ENCODE results near the gene TBC1D16.

GRCh38 chr17:79892457-79893241 is 143.0 kb downstream of the TBC1D16 start:
- no peak for TF ChIP-seq CTCF (IDR thresholded peaks at IDR 0.05)
- TF ChIP-seq POLR2AphosphoS5 (IDR thresholded peaks at IDR 0.05) = no peak
- TF ChIP-seq POLR2A (IDR thresholded peaks at IDR 0.05) = no peak

All from gastroesophageal sphincter (tissue), 3 donors.